ENCODE results near the gene LRRN2. TPM values are rescaled to one million over a fixed set of nuclear protein-coding genes. Genes with fewer than 3 reads are reported as not detected.

LRRN2 gene
- total RNA-seq, 1 experiment from 2014 or later, result 4.6 TPM

GRCh38 chr1:204641455-204641854 is 44.1 kb downstream of the LRRN2 start:
- Histone ChIP-seq H3K9me2 (ENCODE audit: insufficient read depth) (no peaks in the 10 kb centered on the region), H3F3A (ENCODE audit: insufficient read depth, low read depth) (peaks cover 5% of the 10 kb centered on the region; the same call in 1 of the 2 replicates), H3K36me3 (ENCODE audit: low read depth) (no peaks in the 10 kb centered on the region), H4K20me1 (ENCODE audit: insufficient read depth) (no peaks in the 10 kb centered on the region), H3K27ac (no peak overlapping the region), H3K9me3 (ENCODE audit: insufficient read depth, low read depth) (no peaks in the 10 kb centered on the region), H3K4me1 (replicated peaks; ENCODE audit: insufficient read depth) (peaks cover 6% of the 10 kb centered on the region), H3K4me2 (no peak overlapping the region), H3K27me3 (ENCODE audit: insufficient read depth, low read depth) (no peaks in the 10 kb centered on the region), H3K4me3 (no peak overlapping the region), H3K79me2 (ENCODE audit: low read depth) (no peaks in the 10 kb centered on the region), H2AFZ (no peak overlapping the region)
- intact Hi-C loops (cut with micrococcal nuclease; ENCODE audit: unreplicated experiment), result no loop called here
- TF ChIP-seq EZH2 (IDR thresholded peaks at IDR 0.05; ENCODE audit: low read depth) (no peak), CTCF (conservative IDR thresholded peaks at IDR 0.05) (no peak)
- no peak for DNase-seq
- BruUV-seq (replicated peaks), result no TSS peak
- POLR2A ChIA-PET (ENCODE audit: unreplicated experiment), result no interaction called here
- CTCF ChIA-PET, result interaction anchor here (0.6 kb wide), 1 partner anchor 485 kb away, joined by 3 read pairs; no protein-coding TSS in a partner anchor

GRCh38 chr1:204640578-204640977 is 45.0 kb downstream of the LRRN2 start:
- H3K27ac ChIP-seq, result no peak overlapping the region
- H3K36me3 ChIP-seq (ENCODE audit: low read depth), result no peaks in the 10 kb centered on the region
- H3K4me2 ChIP-seq, result no peak overlapping the region
- intact Hi-C loops (cut with micrococcal nuclease; ENCODE audit: unreplicated experiment), result no loop called here
- DNase-seq, result no peak
- TF ChIP-seq CTCF (conservative IDR thresholded peaks at IDR 0.05) (no peak), EZH2 (IDR thresholded peaks at IDR 0.05; ENCODE audit: low read depth) (no peak)
- no peaks in the 10 kb centered on the region for H3K9me3 ChIP-seq (ENCODE audit: insufficient read depth, low read depth)
- H3K4me1 ChIP-seq (replicated peaks; ENCODE audit: insufficient read depth), result no peaks in the 10 kb centered on the region
- no peaks in the 10 kb centered on the region for H3K79me2 ChIP-seq (ENCODE audit: low read depth)
- H3K9me2 ChIP-seq (ENCODE audit: insufficient read depth), result no peaks in the 10 kb centered on the region
- POLR2A ChIA-PET (ENCODE audit: unreplicated experiment), result no interaction called here
- no peaks in the 10 kb centered on the region for H3F3A ChIP-seq (ENCODE audit: insufficient read depth, low read depth)
- no peak overlapping the region for H3K4me3 ChIP-seq
- H4K20me1 ChIP-seq (ENCODE audit: insufficient read depth), result no peaks in the 10 kb centered on the region
- BruUV-seq (replicated peaks), result no TSS peak
- no peak overlapping the region for H2AFZ ChIP-seq
- 0 out of 2 replicates have a peak, but pooled peaks cover 6% of the 10 kb centered on the region for H3K27me3 ChIP-seq (ENCODE audit: insufficient read depth, low read depth)
- CTCF ChIA-PET, result no interaction called here

GRCh38 chr1:204634260-204634910 is 51.2 kb downstream of the LRRN2 start:
- TF ChIP-seq CTCF (conservative IDR thresholded peaks at IDR 0.05) (no peak), EZH2 (IDR thresholded peaks at IDR 0.05; ENCODE audit: low read depth) (no peak)
- Histone ChIP-seq H3K36me3 (ENCODE audit: low read depth) (no peaks in the 10 kb centered on the region), H3K27me3 (ENCODE audit: insufficient read depth, low read depth) (peaks cover 6% of the 10 kb centered on the region; the same call in 1 of the 2 replicates), H4K20me1 (ENCODE audit: insufficient read depth) (no peaks in the 10 kb centered on the region), H3F3A (ENCODE audit: insufficient read depth, low read depth) (no peaks in the 10 kb centered on the region), H3K4me3 (no peak overlapping the region), H3K9me2 (ENCODE audit: insufficient read depth) (no peaks in the 10 kb centered on the region), H3K4me2 (no peak overlapping the region), H3K27ac (no peak overlapping the region), H3K9me3 (ENCODE audit: insufficient read depth, low read depth) (no peaks in the 10 kb centered on the region), H3K4me1 (replicated peaks; ENCODE audit: insufficient read depth) (no peaks in the 10 kb centered on the region), H2AFZ (no peak overlapping the region), H3K79me2 (ENCODE audit: low read depth) (no peaks in the 10 kb centered on the region)
- ChIA-PET CTCF (no interaction called here), POLR2A (ENCODE audit: unreplicated experiment) (no interaction called here)
- BruUV-seq (replicated peaks), result no TSS peak
- no peak for DNase-seq
- intact Hi-C loops (cut with micrococcal nuclease; ENCODE audit: unreplicated experiment), result no loop called here

Data from PC-9 (cell line).